ENCODE results near the gene ASPM.

ASPM gene

DNA sequence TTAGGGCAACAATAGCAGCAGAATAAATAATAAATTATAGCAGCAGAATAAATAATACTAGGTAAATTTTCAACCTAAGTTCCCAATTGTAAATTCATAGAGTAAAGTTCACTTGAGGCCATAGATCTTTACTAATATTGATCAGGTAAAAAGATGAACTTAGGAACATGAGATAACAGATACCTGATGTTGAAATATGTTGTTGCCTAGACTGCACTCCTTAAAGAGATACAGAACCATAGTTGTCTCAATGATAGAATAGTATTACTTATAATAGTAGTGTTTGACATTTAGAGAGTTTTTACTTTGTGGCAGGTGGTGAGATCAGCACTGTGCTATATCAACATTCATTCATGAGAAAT, 79.0 kb downstream of the ASPM start:
- H2BK120ac ChIP-seq (ENCODE audit: low read depth, low read length), result no peak overlapping the region
- H3K4me2 ChIP-seq (ENCODE audit: low read length), result no peak overlapping the region
- no peak overlapping the region for H3K9ac ChIP-seq (ENCODE audit: low read length)
- no peak for DNase-seq
- H3K79me1 ChIP-seq (ENCODE audit: low read length), result no peaks in the 10 kb centered on the region
- no peak overlapping the region for H3K27ac ChIP-seq (ENCODE audit: low read depth, low read length)
- H3K56ac ChIP-seq (ENCODE audit: low read length), result no peak overlapping the region
- H3K18ac ChIP-seq (ENCODE audit: low read length), result no peak overlapping the region
- H2AK5ac ChIP-seq (ENCODE audit: low read length), result no peak overlapping the region
- H3K79me2 ChIP-seq (ENCODE audit: control insufficient read depth, insufficient read depth, low read length), result no peaks in the 10 kb centered on the region
- no peaks in the 10 kb centered on the region for H3K4me1 ChIP-seq (ENCODE audit: control insufficient read depth, low read depth, low read length)
- H4K5ac ChIP-seq (ENCODE audit: low read length), result no peak overlapping the region
- H4K8ac ChIP-seq (ENCODE audit: low read depth, low read length), result no peak overlapping the region
- H3K4ac ChIP-seq (ENCODE audit: low read depth, low read length), result no peak overlapping the region
- no peaks in the 10 kb centered on the region for H3K36me3 ChIP-seq (ENCODE audit: control insufficient read depth, insufficient read depth, low read length)
- no peak overlapping the region for H3K4me3 ChIP-seq (ENCODE audit: low read length)
- no peak overlapping the region for H2BK15ac ChIP-seq (replicated peaks; ENCODE audit: low read depth)
- no peak overlapping the region for H3K23ac ChIP-seq (ENCODE audit: low read length)
- H2BK5ac ChIP-seq (ENCODE audit: low read length), result no peak overlapping the region
- no peaks in the 10 kb centered on the region for H3K27me3 ChIP-seq (ENCODE audit: insufficient read depth, low read length, poor library complexity)

DNA sequence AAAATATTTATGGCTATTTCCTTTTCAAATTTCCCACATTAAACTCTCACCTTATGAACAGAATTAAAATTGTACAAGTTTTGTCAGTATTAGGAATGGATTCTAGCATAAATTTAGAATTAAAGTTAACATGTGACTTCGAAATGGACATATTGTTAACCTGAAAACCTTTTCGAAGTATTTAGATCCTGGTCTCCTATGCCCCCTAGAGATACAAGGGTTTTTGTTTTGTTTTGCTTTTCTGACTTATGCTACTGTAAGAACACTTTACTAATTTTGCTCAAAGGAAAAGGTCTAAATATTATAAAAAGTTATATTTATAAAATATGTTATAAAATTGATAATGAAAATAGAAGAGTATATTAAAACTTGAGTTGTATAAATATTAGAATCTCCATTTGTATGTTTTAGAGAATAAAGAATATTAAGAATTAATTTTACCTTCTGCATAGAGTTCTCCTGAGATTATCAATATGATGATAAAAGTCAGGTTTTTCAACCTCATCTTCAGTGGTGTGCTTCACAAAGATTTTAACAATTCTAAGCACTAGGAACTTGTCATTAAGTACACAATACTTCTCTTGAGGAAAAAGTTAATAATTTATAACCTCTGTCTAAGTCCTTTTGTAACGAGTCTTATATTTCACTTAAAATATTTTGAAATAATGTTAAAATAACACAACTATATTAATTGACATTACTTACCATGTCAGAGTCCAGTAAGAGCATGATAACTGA, 79.6 kb downstream of the ASPM start, which contains the start of gene F13B:
F13B (minus strand) TSS at position 542 of the 738 bp plus-strand sequence; CDS start at position 505, 37 bp downstream.
- Histone ChIP-seq H3K4me1 (ENCODE audit: control insufficient read depth, low read depth, low read length) (no peaks in the 10 kb centered on the region), H3K79me1 (ENCODE audit: low read length) (no peaks in the 10 kb centered on the region), H3K4me3 (ENCODE audit: low read length) (no peak within 1 kb of the TSS), H3K36me3 (ENCODE audit: control insufficient read depth, insufficient read depth, low read length) (no peaks in the 10 kb centered on the region), H2BK120ac (ENCODE audit: low read depth, low read length) (no peak within 1 kb of the TSS), H3K79me2 (ENCODE audit: control insufficient read depth, insufficient read depth, low read length) (no peaks in the 10 kb centered on the region), H3K23ac (ENCODE audit: low read length) (no peak within 1 kb of the TSS), H3K4ac (ENCODE audit: low read depth, low read length) (no peak within 1 kb of the TSS), H2AK5ac (ENCODE audit: low read length) (no peak within 1 kb of the TSS), H3K4me2 (ENCODE audit: low read length) (no peak within 1 kb of the TSS), H3K9ac (ENCODE audit: low read length) (no peak within 1 kb of the TSS), H4K5ac (ENCODE audit: low read length) (no peak within 1 kb of the TSS), H2BK5ac (ENCODE audit: low read length) (no peak within 1 kb of the TSS), H3K27ac (ENCODE audit: low read depth, low read length) (no peak within 1 kb of the TSS), H2BK15ac (replicated peaks; ENCODE audit: low read depth) (no peak within 1 kb of the TSS), H4K8ac (ENCODE audit: low read depth, low read length) (no peak within 1 kb of the TSS), H3K18ac (ENCODE audit: low read length) (no peak within 1 kb of the TSS), H3K56ac (ENCODE audit: low read length) (no peak within 1 kb of the TSS), H3K27me3 (ENCODE audit: insufficient read depth, low read length, poor library complexity) (no peaks in the 10 kb centered on the region)
- no CpG with 5 or more reads among the region's 3 CpGs for WGBS (ENCODE audit: extremely low coverage, insufficient coverage, low lambda C conversion rate)
- DNase-seq, result no peak

DNA sequence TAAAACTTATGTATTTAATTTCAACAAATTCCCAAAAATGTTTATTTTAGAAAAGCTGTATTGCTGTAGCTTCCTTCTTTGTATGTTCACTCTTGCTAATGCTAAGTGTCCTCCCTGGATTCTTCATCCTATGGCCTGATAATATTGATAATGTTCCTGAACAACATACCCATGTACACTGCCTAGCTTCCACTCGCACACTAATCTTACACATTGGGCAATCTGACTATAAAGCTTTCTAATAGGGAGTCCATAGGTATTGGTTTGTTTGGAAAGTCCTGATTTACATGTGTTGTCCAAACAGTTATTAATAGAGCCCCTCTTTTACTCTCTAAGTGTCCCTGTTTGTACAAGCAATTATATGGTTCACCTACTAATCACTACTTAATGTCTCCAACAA, 80.2 kb downstream of the ASPM start:
- H3K79me1 ChIP-seq (ENCODE audit: low read length), result no peaks in the 10 kb centered on the region
- no peaks in the 10 kb centered on the region for H3K4me1 ChIP-seq (ENCODE audit: control insufficient read depth, low read depth, low read length)
- no peak overlapping the region for H2BK120ac ChIP-seq (ENCODE audit: low read depth, low read length)
- no peak for DNase-seq
- H3K79me2 ChIP-seq (ENCODE audit: control insufficient read depth, insufficient read depth, low read length), result no peaks in the 10 kb centered on the region
- no peak overlapping the region for H2BK5ac ChIP-seq (ENCODE audit: low read length)
- no peaks in the 10 kb centered on the region for H3K27me3 ChIP-seq (ENCODE audit: insufficient read depth, low read length, poor library complexity)
- H2AK5ac ChIP-seq (ENCODE audit: low read length), result no peak overlapping the region
- no CpG with 5 or more reads among the region's 1 CpG for WGBS (ENCODE audit: extremely low coverage, insufficient coverage, low lambda C conversion rate)
- no peak overlapping the region for H4K5ac ChIP-seq (ENCODE audit: low read length)
- no peak overlapping the region for H3K18ac ChIP-seq (ENCODE audit: low read length)
- no peak overlapping the region for H2BK15ac ChIP-seq (replicated peaks; ENCODE audit: low read depth)
- no peaks in the 10 kb centered on the region for H3K36me3 ChIP-seq (ENCODE audit: control insufficient read depth, insufficient read depth, low read length)
- no peak overlapping the region for H3K4ac ChIP-seq (ENCODE audit: low read depth, low read length)
- no peak overlapping the region for H3K4me2 ChIP-seq (ENCODE audit: low read length)
- no peak overlapping the region for H4K8ac ChIP-seq (ENCODE audit: low read depth, low read length)
- no peak overlapping the region for H3K4me3 ChIP-seq (ENCODE audit: low read length)
- no peak overlapping the region for H3K56ac ChIP-seq (ENCODE audit: low read length)
- H3K23ac ChIP-seq (ENCODE audit: low read length), result no peak overlapping the region
- H3K27ac ChIP-seq (ENCODE audit: low read depth, low read length), result no peak overlapping the region
- H3K9ac ChIP-seq (ENCODE audit: low read length), result no peak overlapping the region

DNA sequence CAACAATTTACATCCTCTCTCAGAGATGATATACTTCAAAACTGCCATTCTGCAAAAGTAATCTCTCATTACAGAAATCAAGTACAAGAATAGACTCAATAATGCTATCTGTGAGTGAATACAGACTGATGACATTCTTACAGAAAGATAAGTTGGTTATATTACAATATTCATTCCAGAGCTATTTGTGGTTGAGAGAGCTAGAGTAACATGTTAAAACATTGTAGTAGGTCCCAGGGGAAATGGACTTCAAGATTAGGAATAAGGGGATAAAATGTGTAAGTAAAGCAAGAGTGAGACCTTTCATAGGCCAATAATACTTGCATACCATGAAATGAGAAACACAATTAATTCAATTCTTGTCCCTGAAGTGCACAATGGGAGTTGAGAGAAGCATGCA, 80.9 kb downstream of the ASPM start:
- no peak overlapping the region for H3K4ac ChIP-seq (ENCODE audit: low read depth, low read length)
- no peaks in the 10 kb centered on the region for H3K79me1 ChIP-seq (ENCODE audit: low read length)
- no peak overlapping the region for H2BK5ac ChIP-seq (ENCODE audit: low read length)
- H3K9ac ChIP-seq (ENCODE audit: low read length), result no peak overlapping the region
- no peak overlapping the region for H3K56ac ChIP-seq (ENCODE audit: low read length)
- H3K4me1 ChIP-seq (ENCODE audit: control insufficient read depth, low read depth, low read length), result no peaks in the 10 kb centered on the region
- H3K18ac ChIP-seq (ENCODE audit: low read length), result no peak overlapping the region
- H4K5ac ChIP-seq (ENCODE audit: low read length), result no peak overlapping the region
- H3K36me3 ChIP-seq (ENCODE audit: control insufficient read depth, insufficient read depth, low read length), result no peaks in the 10 kb centered on the region
- no peak for DNase-seq
- no peaks in the 10 kb centered on the region for H3K79me2 ChIP-seq (ENCODE audit: control insufficient read depth, insufficient read depth, low read length)
- H3K4me2 ChIP-seq (ENCODE audit: low read length), result no peak overlapping the region
- no peak overlapping the region for H2AK5ac ChIP-seq (ENCODE audit: low read length)
- no peaks in the 10 kb centered on the region for H3K27me3 ChIP-seq (ENCODE audit: insufficient read depth, low read length, poor library complexity)
- H3K23ac ChIP-seq (ENCODE audit: low read length), result no peak overlapping the region
- no peak overlapping the region for H3K4me3 ChIP-seq (ENCODE audit: low read length)
- no peak overlapping the region for H4K8ac ChIP-seq (ENCODE audit: low read depth, low read length)
- H2BK120ac ChIP-seq (ENCODE audit: low read depth, low read length), result no peak overlapping the region
- H3K27ac ChIP-seq (ENCODE audit: low read depth, low read length), result no peak overlapping the region
- H2BK15ac ChIP-seq (replicated peaks; ENCODE audit: low read depth), result no peak overlapping the region

DNA sequence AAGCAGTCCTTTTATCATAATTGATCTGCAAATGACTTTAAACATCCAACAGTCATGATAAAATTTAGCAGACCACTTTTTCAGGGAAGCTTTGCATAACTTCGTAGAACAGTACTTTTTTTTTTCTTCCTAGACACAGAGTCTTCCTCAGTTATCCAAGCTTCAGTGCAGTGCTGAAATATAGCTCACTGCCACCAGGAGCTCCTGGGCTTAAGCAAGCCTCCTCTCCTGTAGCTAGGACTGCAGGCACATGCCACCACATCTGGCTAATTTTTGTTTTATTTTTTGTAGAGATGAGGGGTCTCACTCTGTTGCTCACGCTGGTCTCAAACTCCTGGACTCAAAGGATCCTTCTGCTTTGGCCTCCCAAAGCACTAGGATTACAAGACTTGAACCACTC, 83.3 kb downstream of the ASPM start:
- no peak overlapping the region for H4K5ac ChIP-seq (ENCODE audit: low read length)
- no peak overlapping the region for H2BK5ac ChIP-seq (ENCODE audit: low read length)
- no peaks in the 10 kb centered on the region for H3K4me1 ChIP-seq (ENCODE audit: control insufficient read depth, low read depth, low read length)
- H3K56ac ChIP-seq (ENCODE audit: low read length), result no peak overlapping the region
- no peak overlapping the region for H3K4ac ChIP-seq (ENCODE audit: low read depth, low read length)
- no peak overlapping the region for H3K4me2 ChIP-seq (ENCODE audit: low read length)
- no peaks in the 10 kb centered on the region for H3K36me3 ChIP-seq (ENCODE audit: control insufficient read depth, insufficient read depth, low read length)
- no peaks in the 10 kb centered on the region for H3K79me1 ChIP-seq (ENCODE audit: low read length)
- H2AK5ac ChIP-seq (ENCODE audit: low read length), result no peak overlapping the region
- H4K8ac ChIP-seq (ENCODE audit: low read depth, low read length), result no peak overlapping the region
- no peak overlapping the region for H3K18ac ChIP-seq (ENCODE audit: low read length)
- DNase-seq, result peak; percentile 14
- no peak overlapping the region for H3K4me3 ChIP-seq (ENCODE audit: low read length)
- H3K23ac ChIP-seq (ENCODE audit: low read length), result no peak overlapping the region
- H3K27me3 ChIP-seq (ENCODE audit: insufficient read depth, low read length, poor library complexity), result no peaks in the 10 kb centered on the region
- no peak overlapping the region for H3K9ac ChIP-seq (ENCODE audit: low read length)
- H2BK15ac ChIP-seq (replicated peaks; ENCODE audit: low read depth), result no peak overlapping the region
- no peak overlapping the region for H2BK120ac ChIP-seq (ENCODE audit: low read depth, low read length)
- WGBS (ENCODE audit: extremely low coverage, insufficient coverage, low lambda C conversion rate), result no CpG with 5 or more reads among the region's 2 CpGs
- H3K27ac ChIP-seq (ENCODE audit: low read depth, low read length), result no peak overlapping the region
- no peaks in the 10 kb centered on the region for H3K79me2 ChIP-seq (ENCODE audit: control insufficient read depth, insufficient read depth, low read length)

DNA sequence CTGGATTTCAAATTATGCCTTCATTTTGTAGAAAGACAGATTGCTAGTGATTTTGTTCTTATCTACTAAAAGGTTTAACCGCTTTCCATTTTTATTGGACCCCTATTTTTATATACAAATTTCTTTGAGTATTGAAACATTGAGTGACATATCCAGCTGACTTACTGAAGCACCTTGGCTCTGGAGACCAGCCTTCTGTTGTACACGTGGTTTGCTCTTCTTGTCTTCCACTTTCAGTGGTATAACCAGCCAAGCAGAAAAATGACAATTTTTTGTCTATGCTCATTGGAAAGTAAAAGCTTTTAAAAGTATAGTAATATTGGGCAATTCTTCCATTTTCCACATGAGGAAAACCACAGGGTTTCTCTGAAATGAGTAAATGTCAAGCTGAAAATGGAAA, 83.8 kb downstream of the ASPM start:
- Histone ChIP-seq H3K36me3 (ENCODE audit: control insufficient read depth, insufficient read depth, low read length) (no peaks in the 10 kb centered on the region), H3K4ac (ENCODE audit: low read depth, low read length) (no peak overlapping the region), H3K4me1 (ENCODE audit: control insufficient read depth, low read depth, low read length) (no peaks in the 10 kb centered on the region), H4K8ac (ENCODE audit: low read depth, low read length) (no peak overlapping the region), H3K4me2 (ENCODE audit: low read length) (no peak overlapping the region), H3K27me3 (ENCODE audit: insufficient read depth, low read length, poor library complexity) (no peaks in the 10 kb centered on the region), H3K27ac (ENCODE audit: low read depth, low read length) (no peak overlapping the region), H2AK5ac (ENCODE audit: low read length) (no peak overlapping the region), H3K56ac (ENCODE audit: low read length) (no peak overlapping the region), H3K23ac (ENCODE audit: low read length) (no peak overlapping the region), H2BK5ac (ENCODE audit: low read length) (no peak overlapping the region), H2BK15ac (replicated peaks; ENCODE audit: low read depth) (no peak overlapping the region), H3K79me1 (ENCODE audit: low read length) (no peaks in the 10 kb centered on the region), H3K9ac (ENCODE audit: low read length) (no peak overlapping the region), H3K18ac (ENCODE audit: low read length) (no peak overlapping the region), H4K5ac (ENCODE audit: low read length) (no peak overlapping the region), H3K79me2 (ENCODE audit: control insufficient read depth, insufficient read depth, low read length) (no peaks in the 10 kb centered on the region), H3K4me3 (ENCODE audit: low read length) (no peak overlapping the region), H2BK120ac (ENCODE audit: low read depth, low read length) (no peak overlapping the region)
- WGBS (ENCODE audit: extremely low coverage, insufficient coverage, low lambda C conversion rate), result no CpG with 5 or more reads among the region's 2 CpGs
- no peak for DNase-seq
